KOPT-K1 (cell line): ENCODE measurements around the gene GMEB2.
"Not testable (repeated sequence)": the region's sequence is repeated elsewhere in the genome, so short reads cannot be mapped to it uniquely, and the experiment has no call there.

ENCODE experiments used
- H3K27ac ChIP-seq: fragments of 200-600 bp; sonication (generic); 2 replicates; pipeline ENCODE4 v1.5.1; 2016; ENCODE audit warnings: antibody characterized with exemption, mild to moderate bottlenecking, low read depth, low read length; ENCODE audit not compliant: poor library complexity, severe bottlenecking
- H3K36me3 ChIP-seq: fragments of 200-600 bp; sonication (generic); 2 replicates; pipeline ENCODE4 v1.5.1; 2017; ENCODE audit warnings: antibody characterized with exemption, mild to moderate bottlenecking, low read length, moderate library complexity; ENCODE audit not compliant: insufficient read depth
- H3K9me3 ChIP-seq: fragments of 200-600 bp; sonication (generic); 2 replicates; pipeline ENCODE4 v1.5.1; 2017; ENCODE audit warnings: antibody characterized with exemption, low read length, mild to moderate bottlenecking; ENCODE audit not compliant: insufficient read depth, poor library complexity, severe bottlenecking

GMEB2 gene

GRCh38 chr20:63572071-63572787, 54.7 kb downstream of the GMEB2 start:
- Histone ChIP-seq H3K9me3 (no peaks in the 10 kb centered on the region), H3K27ac (no peak overlapping the region), H3K36me3 (no peaks in the 10 kb centered on the region)

- not testable (repeated sequence) for H3K9me3 ChIP-seq, H3K36me3 ChIP-seq, H3K27ac ChIP-seq
Observed at GRCh38 chr20:63571087-63571478, 55.8 kb downstream of the GMEB2 start.

- Histone ChIP-seq H3K36me3 (no peaks in the 10 kb centered on the region), H3K9me3 (no peaks in the 10 kb centered on the region), H3K27ac (no peak overlapping the region)
Observed at GRCh38 chr20:63570281-63571086, 56.4 kb downstream of the GMEB2 start.

- Histone ChIP-seq H3K27ac (no peak overlapping the region), H3K36me3 (no peaks in the 10 kb centered on the region), H3K9me3 (no peaks in the 10 kb centered on the region)
Observed at GRCh38 chr20:63568986-63569949, 57.6 kb downstream of the GMEB2 start.

GRCh38 chr20:63568170-63568981, 58.5 kb downstream of the GMEB2 start:
- Histone ChIP-seq H3K27ac (no peak overlapping the region), H3K36me3 (no peaks in the 10 kb centered on the region), H3K9me3 (no peaks in the 10 kb centered on the region)

- Histone ChIP-seq H3K9me3 (no peaks in the 10 kb centered on the region), H3K27ac (no peak overlapping the region), H3K36me3 (no peaks in the 10 kb centered on the region)
Observed at GRCh38 chr20:63567386-63568169, 59.3 kb downstream of the GMEB2 start.

- Histone ChIP-seq H3K36me3 (no peaks in the 10 kb centered on the region), H3K27ac (no peak overlapping the region), H3K9me3 (no peaks in the 10 kb centered on the region)
Observed at GRCh38 chr20:63567136-63567385, 59.8 kb downstream of the GMEB2 start.

GRCh38 chr20:63566395-63567135, 60.3 kb downstream of the GMEB2 start:
- Histone ChIP-seq H3K36me3 (no peaks in the 10 kb centered on the region), H3K9me3 (no peaks in the 10 kb centered on the region), H3K27ac (no peak overlapping the region)

GRCh38 chr20:63565699-63566335, 61.1 kb downstream of the GMEB2 start:
- Histone ChIP-seq H3K9me3 (no peaks in the 10 kb centered on the region), H3K27ac (no peak overlapping the region), H3K36me3 (no peaks in the 10 kb centered on the region)

- H3K27ac ChIP-seq = no peak overlapping the region
- no peaks in the 10 kb centered on the region for H3K36me3 ChIP-seq
- H3K9me3 ChIP-seq = no peaks in the 10 kb centered on the region
Observed at GRCh38 chr20:63565021-63565698, 61.7 kb downstream of the GMEB2 start.

- Histone ChIP-seq H3K27ac (no peak overlapping the region), H3K36me3 (no peaks in the 10 kb centered on the region), H3K9me3 (no peaks in the 10 kb centered on the region)
Observed at GRCh38 chr20:63564036-63564810, 62.7 kb downstream of the GMEB2 start.

- no peaks in the 10 kb centered on the region for H3K9me3 ChIP-seq
- H3K36me3 ChIP-seq = no peaks in the 10 kb centered on the region
- no peak overlapping the region for H3K27ac ChIP-seq
Observed at GRCh38 chr20:63563225-63563935, 63.5 kb downstream of the GMEB2 start.
